Measurements from ENCODE around the gene LCE2B. TPM values are rescaled to one million over a fixed set of nuclear protein-coding genes. Genes with fewer than 3 reads are reported as not detected.

The LCE2B gene
- total RNA-seq, 1 donor from 2014 or later, result not detected

DNA sequence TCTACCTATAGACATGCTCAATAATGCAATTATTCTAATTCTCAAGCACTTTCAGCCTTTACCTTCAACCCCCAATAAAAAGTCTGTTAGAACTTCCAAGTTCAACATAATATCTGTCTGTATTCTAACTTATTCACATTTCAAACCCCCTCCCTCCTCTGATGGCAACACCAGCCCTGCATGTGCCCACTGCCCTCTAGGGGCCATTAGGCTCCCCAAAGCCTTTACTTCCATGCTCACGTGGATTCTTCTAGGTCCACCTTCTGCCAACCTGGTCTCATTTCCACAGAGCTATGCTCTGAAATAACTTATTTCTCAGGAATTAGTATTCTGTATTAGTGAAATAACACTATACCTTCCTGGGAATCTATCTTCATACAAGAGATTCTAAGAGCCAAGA, 49.7 kb downstream of the LCE2B start:
- DNase-seq (ENCODE audit: low read depth in 2 of 2), result no peak

Other genes starting within 250 kb of the LCE2B start
- not detected in 2 replicates for gene LCE5A, start 175.3 kb upstream of the LCE2B start, total RNA-seq
- gene CRCT1, start 171.6 kb upstream of the LCE2B start, total RNA-seq, result not detected in 2 replicates
- gene LCE3E, start 119.3 kb upstream of the LCE2B start, total RNA-seq, result not detected in 2 replicates
- not detected in 2 replicates for gene LCE3D, start 105.6 kb upstream of the LCE2B start, total RNA-seq
- gene LCE3C, start 85.9 kb upstream of the LCE2B start, total RNA-seq, result not detected in 2 replicates
- gene LCE3B, start 72.3 kb upstream of the LCE2B start, total RNA-seq, result not detected in 2 replicates
- not detected in 2 replicates for gene LCE3A, start 63.0 kb upstream of the LCE2B start, total RNA-seq
- not detected in 2 replicates for gene LCE2D, start 22.7 kb upstream of the LCE2B start, total RNA-seq
- gene LCE2C, start 10.8 kb upstream of the LCE2B start, total RNA-seq, result not detected in 2 replicates
- not detected in 2 replicates for gene LCE2A, start 12.2 kb downstream of the LCE2B start, total RNA-seq
- gene LCE4A, start 22.0 kb downstream of the LCE2B start, total RNA-seq, result not detected in 2 replicates
- gene KPRP, start 71.9 kb downstream of the LCE2B start, total RNA-seq, result not detected in 2 replicates
- not detected in 2 replicates for gene LCE1F, start 89.0 kb downstream of the LCE2B start, total RNA-seq
- not detected in 2 replicates for gene LCE1E, start 100.1 kb downstream of the LCE2B start, total RNA-seq
- gene LCE1D, start 110.6 kb downstream of the LCE2B start, total RNA-seq, result not detected in 2 replicates
- not detected in 2 replicates for gene LCE1C, start 120.5 kb downstream of the LCE2B start, total RNA-seq
- gene LCE1B, start 125.8 kb downstream of the LCE2B start, total RNA-seq, result not detected in 2 replicates
- not detected in 2 replicates for gene LCE1A, start 141.3 kb downstream of the LCE2B start, total RNA-seq
- not detected in 2 replicates for gene LCE6A, start 156.7 kb downstream of the LCE2B start, total RNA-seq
- gene LCE7A, start 173.9 kb downstream of the LCE2B start, total RNA-seq, result not detected in 2 replicates
- gene SMCP, start 192.2 kb downstream of the LCE2B start, total RNA-seq, result not detected in 2 replicates
- gene IVL, start 222.4 kb downstream of the LCE2B start, total RNA-seq, result not detected in 2 replicates